GM12873 (cell line): Measurements from ENCODE around the gene KRTAP10-2.

Experiments used
- CTCF ChIP-seq: IDR thresholded peaks from 2 replicates; pipeline ENCODE4 v1.5.1; 2012; ENCODE audit warnings: low read depth, mild to moderate bottlenecking, moderate library complexity, low read length, control low read depth; ENCODE audit not compliant: insufficient read depth; ENCODE audit errors: missing control alignments

KRTAP10-2 gene

GRCh38 chr21:44529503-44530125 lies 21.7 kb downstream of the KRTAP10-2 start:
- no peak for TF ChIP-seq CTCF

- no peak for TF ChIP-seq CTCF
Measured at GRCh38 chr21:44529011-44529421, 22.3 kb downstream of the KRTAP10-2 start.

- no peak for TF ChIP-seq CTCF
Measured at GRCh38 chr21:44528634-44528995, 22.7 kb downstream of the KRTAP10-2 start.

- no peak for TF ChIP-seq CTCF
Measured at GRCh38 chr21:44527983-44528633, 23.2 kb downstream of the KRTAP10-2 start.

GRCh38 chr21:44527156-44527982 lies 23.9 kb downstream of the KRTAP10-2 start:
- no peak for TF ChIP-seq CTCF

- no peak for TF ChIP-seq CTCF
Measured at GRCh38 chr21:44526096-44526997, 25.0 kb downstream of the KRTAP10-2 start.
